GM19467 (cell line): Measurements from ENCODE around the gene RGS3.
A peak's percentile ranks its signal among the peaks of the same experiment; 100 is the strongest.

Source experiments
- ATAC-seq: cut with Tn5 transposase; IDR thresholded peaks from one replicate; pipeline ENCODE4 v1.9.1; 2021; ENCODE audit warnings: mild to moderate bottlenecking, moderate library complexity; ENCODE audit not compliant: unreplicated experiment

The RGS3 gene

GRCh38 chr9:113528088-113528487, 64.6 kb downstream of the RGS3 start:
- no peak for ATAC-seq

- ATAC-seq: no peak
These were observed 65.3 kb downstream of the RGS3 start for GRCh38 chr9:113528811-113529210.

- no peak for ATAC-seq
These were observed 65.9 kb downstream of the RGS3 start for GRCh38 chr9:113529336-113530009.

GRCh38 chr9:113530022-113530635, 66.6 kb downstream of the RGS3 start:
- peak; percentile 47 for ATAC-seq

DNA sequence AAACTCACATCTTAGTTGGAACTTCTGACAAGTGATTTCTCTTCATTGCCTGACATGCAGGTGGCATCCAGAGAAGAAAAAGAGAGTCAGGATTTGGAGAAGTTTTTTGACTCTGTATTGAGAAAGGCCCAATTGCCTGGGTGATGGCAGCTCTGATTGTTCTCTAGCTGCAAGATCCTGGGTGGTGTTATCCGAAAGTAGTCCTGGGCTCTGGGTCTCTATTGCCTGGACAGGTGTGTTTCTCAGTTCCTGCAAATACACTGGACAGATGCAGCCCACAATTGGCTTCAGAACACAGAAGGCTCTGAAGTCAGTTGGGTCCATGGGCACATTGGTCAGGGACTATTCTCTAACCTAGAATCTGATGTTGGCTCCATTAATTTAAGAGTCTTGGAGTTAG, 67.4 kb downstream of the RGS3 start:
- ATAC-seq: no peak

GRCh38 chr9:113531919-113532808, 68.6 kb downstream of the RGS3 start:
- no peak for ATAC-seq

- no peak for ATAC-seq
These were observed 69.3 kb downstream of the RGS3 start for GRCh38 chr9:113532809-113533190.

DNA sequence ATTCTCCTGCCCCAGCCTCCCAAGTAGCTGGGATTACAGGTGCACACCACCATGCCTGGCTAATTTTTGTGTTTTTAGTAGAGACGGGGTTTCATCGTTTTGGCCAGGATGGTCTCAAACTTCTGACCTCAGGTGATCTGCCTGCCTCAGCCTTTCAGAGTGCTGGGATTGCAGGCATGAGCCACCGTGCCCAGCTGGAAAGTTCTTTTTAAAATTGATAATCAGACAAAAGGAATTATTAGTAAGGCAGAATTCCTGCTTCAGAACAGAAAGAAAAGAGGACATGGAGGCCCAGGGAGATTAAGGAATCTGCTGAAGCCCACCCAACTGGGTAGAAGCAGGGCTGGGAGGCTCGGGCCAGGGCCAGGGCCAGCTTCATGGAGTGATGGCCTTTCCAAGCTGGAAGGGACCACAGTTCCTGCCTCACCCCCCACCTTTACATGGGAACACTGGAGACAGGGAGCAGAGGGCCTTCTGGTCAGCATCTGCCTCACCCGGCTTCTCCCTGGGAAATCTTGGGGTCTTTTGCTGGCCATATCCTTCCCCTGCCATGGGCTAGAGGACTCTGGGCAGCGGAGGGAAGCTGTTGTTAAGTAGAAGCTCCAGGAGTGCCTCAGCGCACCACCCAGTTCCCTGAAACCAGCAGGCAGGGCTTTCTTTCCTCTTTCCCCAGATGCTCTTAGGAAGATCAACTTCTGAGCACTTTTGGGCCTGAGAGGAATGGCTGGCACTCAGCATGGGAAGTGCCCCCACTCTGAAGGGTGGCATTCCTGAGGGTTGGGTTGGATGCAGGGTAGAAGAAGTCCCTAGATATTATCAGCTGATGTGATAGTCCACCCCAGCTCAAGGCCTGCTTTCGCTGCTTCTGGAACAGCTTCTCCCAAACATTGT, 70.1 kb downstream of the RGS3 start:
- no peak for ATAC-seq

GRCh38 chr9:113535756-113536155, 72.2 kb downstream of the RGS3 start:
- no peak for ATAC-seq

- no peak for ATAC-seq
These were observed 72.6 kb downstream of the RGS3 start for GRCh38 chr9:113536166-113536482.

- no peak for ATAC-seq
These were observed 73.1 kb downstream of the RGS3 start for GRCh38 chr9:113536483-113537228.

- ATAC-seq: no peak
These were observed 73.8 kb downstream of the RGS3 start for GRCh38 chr9:113537229-113537810.

DNA sequence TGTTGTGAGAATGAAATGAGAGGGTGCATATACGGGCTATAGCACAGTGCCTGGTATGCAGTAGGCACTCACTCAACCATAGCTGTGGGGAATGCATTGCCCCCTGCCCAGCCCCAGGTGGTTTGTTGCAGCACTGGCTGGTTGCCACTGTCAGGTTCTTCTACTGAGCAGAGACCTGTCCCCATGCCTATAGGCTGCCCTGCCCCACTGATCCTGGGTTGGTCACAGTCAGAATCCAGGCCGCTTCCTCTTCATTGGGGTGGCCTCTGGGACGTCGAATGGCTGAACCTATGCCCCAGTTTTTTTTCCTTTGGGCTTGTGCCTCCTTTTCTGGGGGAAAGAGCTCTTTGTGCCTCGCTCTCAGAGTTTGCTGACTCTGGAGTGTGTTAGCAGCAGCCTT, 74.6 kb downstream of the RGS3 start:
- no peak for ATAC-seq

GRCh38 chr9:113538701-113539430, 75.3 kb downstream of the RGS3 start:
- ATAC-seq: no peak

DNA sequence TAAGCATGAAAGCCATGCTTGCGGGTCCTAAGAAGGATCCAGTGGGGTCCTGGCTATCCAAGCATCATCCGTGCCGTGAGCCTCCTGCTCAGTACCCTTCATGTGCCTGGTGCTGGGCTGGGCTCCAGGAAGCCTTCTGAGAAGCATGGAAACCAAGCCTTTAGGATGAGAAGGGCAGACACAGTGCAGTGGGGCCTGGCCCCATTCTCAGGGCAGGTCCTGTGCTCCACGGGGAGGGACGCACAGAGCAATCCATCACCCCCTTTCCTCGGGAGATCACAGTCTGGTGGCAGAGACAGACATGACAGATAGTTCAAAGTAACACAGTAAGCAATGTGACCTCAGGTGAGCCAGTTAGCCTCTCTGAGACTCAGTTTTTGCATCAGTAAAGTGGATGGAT, 76.9 kb downstream of the RGS3 start:
- no peak for ATAC-seq

DNA sequence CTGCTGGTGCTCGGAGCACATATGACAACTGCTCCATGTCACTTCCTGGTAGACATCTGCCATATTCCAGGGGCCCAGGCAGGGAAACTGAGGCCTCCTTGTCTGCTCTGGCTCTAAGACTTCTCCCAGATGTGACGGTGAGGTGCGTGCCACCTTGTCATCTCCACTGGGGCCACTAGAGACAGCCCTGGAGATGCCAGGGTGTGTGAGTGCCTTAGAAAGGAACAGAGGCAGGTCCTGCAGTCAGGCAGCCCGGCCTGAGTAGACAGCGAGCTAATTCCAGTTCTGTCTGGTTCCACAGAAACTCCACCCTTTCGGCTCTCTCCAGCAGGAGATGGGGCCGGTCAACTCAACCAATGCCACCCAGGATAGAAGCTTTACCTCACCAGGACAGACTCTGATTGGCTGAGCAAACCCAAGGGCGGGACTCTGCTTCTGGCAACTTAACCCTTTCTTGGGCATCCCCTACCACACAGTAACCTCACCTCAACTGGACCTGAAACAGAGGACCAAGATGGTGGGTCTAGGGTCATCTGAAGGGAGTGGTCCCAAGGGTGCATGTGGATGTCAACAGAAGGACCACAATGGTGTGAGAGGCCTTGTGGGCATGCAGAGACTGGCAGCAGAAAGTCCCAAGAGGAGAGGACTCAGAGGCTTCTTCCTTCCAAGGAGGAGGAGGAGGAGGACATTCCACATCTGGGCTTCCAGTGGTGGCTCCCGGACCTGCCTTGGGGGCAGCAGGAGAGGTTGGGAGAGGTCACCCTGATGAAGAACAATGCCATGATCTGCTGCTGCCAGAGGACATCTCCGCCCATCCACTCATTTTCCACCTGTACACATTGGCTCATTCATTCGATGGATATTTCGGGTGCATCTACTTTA, 77.7 kb downstream of the RGS3 start:
- no peak for ATAC-seq

DNA sequence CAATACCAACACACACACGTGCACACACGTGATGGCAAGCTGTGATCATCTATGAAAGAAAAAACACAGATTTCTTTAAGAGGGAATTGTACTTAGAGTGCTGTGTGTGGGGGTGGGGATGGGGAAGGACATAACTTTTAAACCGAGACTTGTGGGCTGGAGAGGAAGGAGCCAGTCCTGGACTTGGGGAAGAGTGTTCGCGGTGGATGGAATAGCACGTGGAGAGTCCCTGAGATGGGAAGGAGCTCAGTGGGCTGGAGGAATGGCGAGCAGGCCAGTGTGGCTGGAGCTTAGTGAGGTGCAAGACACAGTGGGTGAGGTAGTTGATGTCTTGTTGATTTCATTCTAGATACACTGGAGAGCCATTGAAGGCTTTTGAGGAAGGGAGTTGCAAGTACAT, 78.5 kb downstream of the RGS3 start:
- no peak for ATAC-seq

GRCh38 chr9:113542741-113543140, 79.2 kb downstream of the RGS3 start:
- ATAC-seq: no peak
